ENCODE measurements around the gene APLF. TPM values are rescaled to one million over a fixed set of nuclear protein-coding genes. Genes with fewer than 3 reads are reported as not detected.
"Not testable (repeated sequence)": the region's sequence is repeated elsewhere in the genome, so short reads cannot be mapped to it uniquely, and the experiment has no call there.

APLF gene
- polyA plus RNA-seq, 2 of the 4 experiments (the other 2 are of a cell fraction), result 1.5 to 2.8 TPM

- DNase-seq (ENCODE audit: low read depth in 1 of 2, low spot score in 1 of 2) (no peak), ATAC-seq (no peak), FAIRE-seq (peak; percentile 43)
- H3K4me2 ChIP-seq, result no peak overlapping the region
- WGBS (ENCODE audit: missing lambda C conversion rate), result 76% methylated on average over 2 of the region's 2 CpGs
- POLR2A ChIA-PET, result no interaction called here
- no peak overlapping the region for H3K4me3 ChIP-seq
- CTCF ChIA-PET, result no interaction called here
- no peaks in the 10 kb centered on the region for H3K4me1 ChIP-seq
- TF ChIP-seq RARB (CRISPR knock-in tag; IDR thresholded peaks at IDR 0.05), result no peak
- TF ChIP-seq, protein P1, sequence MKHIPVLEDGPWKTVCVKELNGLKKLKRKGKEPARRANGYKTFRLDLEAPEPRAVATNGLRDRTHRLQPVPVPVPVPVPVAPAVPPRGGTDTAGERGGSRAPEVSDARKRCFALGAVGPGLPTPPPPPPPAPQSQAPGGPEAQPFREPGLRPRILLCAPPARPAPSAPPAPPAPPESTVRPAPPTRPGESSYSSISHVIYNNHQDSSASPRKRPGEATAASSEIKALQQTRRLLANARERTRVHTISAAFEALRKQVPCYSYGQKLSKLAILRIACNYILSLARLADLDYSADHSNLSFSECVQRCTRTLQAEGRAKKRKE (CRISPR knock-in tag; IDR thresholded peaks at IDR 0.05; ENCODE audit: low read depth), result no peak
- TF ChIP-seq, protein P2, sequence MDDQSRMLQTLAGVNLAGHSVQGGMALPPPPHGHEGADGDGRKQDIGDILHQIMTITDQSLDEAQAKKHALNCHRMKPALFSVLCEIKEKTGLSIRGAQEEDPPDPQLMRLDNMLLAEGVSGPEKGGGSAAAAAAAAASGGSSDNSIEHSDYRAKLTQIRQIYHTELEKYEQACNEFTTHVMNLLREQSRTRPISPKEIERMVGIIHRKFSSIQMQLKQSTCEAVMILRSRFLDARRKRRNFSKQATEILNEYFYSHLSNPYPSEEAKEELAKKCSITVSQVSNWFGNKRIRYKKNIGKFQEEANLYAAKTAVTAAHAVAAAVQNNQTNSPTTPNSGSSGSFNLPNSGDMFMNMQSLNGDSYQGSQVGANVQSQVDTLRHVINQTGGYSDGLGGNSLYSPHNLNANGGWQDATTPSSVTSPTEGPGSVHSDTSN (IDR thresholded peaks at IDR 0.05), result no peak
- no peak overlapping the region for H3K27ac ChIP-seq
- no peaks in the 10 kb centered on the region for H3K9me3 ChIP-seq
Observed at GRCh38 chr2:68537809-68538208, 70.4 kb downstream of the APLF start.

- FAIRE-seq (no peak), ATAC-seq (no peak), DNase-seq (ENCODE audit: low read depth in 1 of 2, low spot score in 1 of 2) (no peak)
- TF ChIP-seq MYC (IDR thresholded peaks at IDR 0.05; ENCODE audit: borderline replicate concordance, low read length) (no peak), ZC3H11A (IDR thresholded peaks at IDR 0.05) (no peak), TFCP2L1 (CRISPR knock-in tag; IDR thresholded peaks at IDR 0.05) (no peak), RARB (CRISPR knock-in tag; IDR thresholded peaks at IDR 0.05) (no peak)
- Histone ChIP-seq H3K4me2 (no peak overlapping the region), H3K27ac (no peak overlapping the region), H3K4me1 (peaks cover 7% of the 10 kb centered on the region; the same call in 2 of the 3 replicates), H3K9me3 (no peaks in the 10 kb centered on the region), H3K4me3 (no peak overlapping the region)
- WGBS (ENCODE audit: missing lambda C conversion rate), result 55% methylated on average over 2 of the region's 2 CpGs
- ChIA-PET POLR2A (no interaction called here), CTCF (no interaction called here)
Observed at GRCh38 chr2:68544811-68545210, 77.4 kb downstream of the APLF start.

GRCh38 chr2:68548396-68548795, 81.0 kb downstream of the APLF start:
- no peak for DNase-seq (ENCODE audit: low read depth in 1 of 2, low spot score in 1 of 2)
- no peak for ATAC-seq
- Histone ChIP-seq H3K4me1 (peaks cover 7% of the 10 kb centered on the region; the same call in 2 of the 3 replicates), H3K9me3 (no peaks in the 10 kb centered on the region), H3K4me3 (no peak overlapping the region), H3K4me2 (no peak overlapping the region), H3K27ac (no peak overlapping the region)
- peak; percentile 61 for FAIRE-seq
- POLR2A ChIA-PET, result no interaction called here
- WGBS (ENCODE audit: missing lambda C conversion rate), result 20% methylated on average over 1 of the region's 1 CpG
- no peak for TF ChIP-seq RNF2 (IDR thresholded peaks at IDR 0.05; ENCODE audit: borderline replicate concordance, low read depth)
- no peak for TF ChIP-seq RFX5 (IDR thresholded peaks at IDR 0.05)
- no peak for TF ChIP-seq FOXS1 (CRISPR knock-in tag; IDR thresholded peaks at IDR 0.05)
- no peak for TF ChIP-seq NR3C1 (IDR thresholded peaks at IDR 0.05)
- CTCF ChIA-PET, result no interaction called here

DNA sequence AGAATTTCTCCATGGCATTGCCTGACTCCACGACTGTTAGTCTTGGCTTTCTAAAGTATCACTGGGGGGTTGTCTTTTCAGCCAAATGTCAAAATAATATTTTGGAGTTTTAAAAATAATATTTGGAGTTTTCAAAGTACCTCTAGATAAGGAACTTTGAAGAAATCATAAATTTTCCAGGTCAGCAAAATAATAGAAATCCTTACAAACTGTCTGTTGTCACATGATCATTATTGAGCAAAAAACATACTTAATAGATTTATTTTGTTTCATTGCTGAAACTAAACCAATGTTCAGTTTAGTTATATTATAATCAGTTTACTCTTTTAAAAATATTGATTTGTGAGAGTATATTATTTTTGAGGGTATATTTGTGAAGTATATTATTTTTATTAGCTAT, 85.7 kb downstream of the APLF start:
- 35% methylated on average over 1 of the region's 1 CpG for WGBS (ENCODE audit: missing lambda C conversion rate)
- Histone ChIP-seq H3K4me3 (no peak overlapping the region), H3K4me1 (peaks cover 6% of the 10 kb centered on the region; the same call in 2 of the 3 replicates), H3K9me3 (no peaks in the 10 kb centered on the region), H3K27ac (no peak overlapping the region), H3K4me2 (no peak overlapping the region)
- FAIRE-seq, result no peak
- no peak for DNase-seq (ENCODE audit: low read depth in 1 of 2, low spot score in 1 of 2)
- CTCF ChIA-PET, result no interaction called here
- TF ChIP-seq MYC (IDR thresholded peaks at IDR 0.05; ENCODE audit: borderline replicate concordance, low read length) (no peak), MAFK (IDR thresholded peaks at IDR 0.05; ENCODE audit: partially characterized antibody) (peak; percentile 31)
- no peak for ATAC-seq
- POLR2A ChIA-PET, result no interaction called here

DNA sequence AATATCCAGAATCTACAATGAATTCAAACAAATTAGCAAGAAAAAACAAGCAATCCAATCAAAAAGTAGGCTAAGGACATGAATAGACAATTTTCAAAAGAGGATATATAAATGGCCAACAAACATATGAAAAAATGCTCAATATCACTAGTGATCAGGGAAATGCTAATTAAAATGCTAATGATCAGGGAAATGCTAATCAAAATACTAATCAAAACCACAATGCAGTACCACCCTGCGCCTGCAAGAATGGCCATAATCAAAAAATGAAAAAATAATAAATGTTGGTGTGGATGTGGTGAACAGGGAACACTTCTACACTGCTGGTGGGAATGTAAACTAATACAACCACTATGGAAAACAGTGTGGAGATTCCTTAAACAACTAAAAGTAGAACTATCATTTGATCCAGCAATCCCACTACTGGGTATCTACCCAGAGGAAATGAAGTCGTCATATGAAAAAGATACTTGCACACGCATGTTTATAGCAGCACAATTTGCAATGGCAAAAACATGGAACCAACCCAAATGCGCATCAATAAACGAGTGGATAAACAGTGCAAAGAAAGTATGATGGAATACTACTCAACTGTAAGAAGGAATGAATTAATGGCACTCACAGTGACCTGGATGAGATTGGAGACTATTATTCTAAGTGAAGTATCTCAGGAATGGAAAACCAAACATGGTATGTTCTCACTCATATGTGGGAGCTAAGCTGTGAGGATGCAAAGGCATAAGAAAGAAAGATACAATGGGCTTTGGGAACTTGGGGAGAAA, 88.2 kb downstream of the APLF start:
- H3K4me1 ChIP-seq; ATAC-seq; H3K4me2 ChIP-seq; DNase-seq (ENCODE audit: low read depth in 1 of 2, low spot score in 1 of 2); CTCF ChIA-PET; H3K4me3 ChIP-seq; H3K27ac ChIP-seq; POLR2A ChIA-PET; FAIRE-seq; H3K9me3 ChIP-seq: not testable (repeated sequence)
- WGBS (ENCODE audit: missing lambda C conversion rate), result 69% methylated on average over 5 of the region's 5 CpGs

Data from A549 (cell line).